Measurements from ENCODE around the gene CENPS. TPM values are rescaled to one million over a fixed set of nuclear protein-coding genes. Genes with fewer than 3 reads are reported as not detected.
"Not testable (repeated sequence)": the region's sequence is repeated elsewhere in the genome, so short reads cannot be mapped to it uniquely, and the experiment has no call there.

CENPS gene
- total RNA-seq, 2 experiments from 2014 or later: 18.3 to 21.9 TPM

DNA sequence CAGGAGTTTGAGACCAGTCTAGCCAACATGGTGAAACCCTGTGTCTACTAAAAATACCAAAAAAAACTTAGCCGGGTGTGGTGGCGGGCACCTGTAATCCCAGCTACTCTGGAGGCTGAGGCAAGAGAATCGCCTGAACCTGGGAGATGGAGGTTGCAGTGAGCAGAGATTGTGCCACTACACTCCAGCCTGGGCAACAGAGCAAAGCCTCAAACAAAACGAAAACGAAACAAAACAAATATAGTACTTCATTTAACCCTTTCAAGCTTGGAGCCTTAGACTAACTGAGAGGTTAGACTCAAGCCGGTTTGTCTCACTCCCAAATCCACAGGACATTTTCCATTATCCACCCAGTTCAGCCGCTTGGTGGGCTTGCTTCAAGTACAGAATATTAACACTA, 27.2 kb downstream of the CENPS start:
- H3K36me3 Mint-ChIP-seq (ENCODE audit: low read depth): peaks cover 40% of the 10 kb centered on the region
- DNase-seq; ATAC-seq; POLR2A ChIA-PET; H3K9me3 Mint-ChIP-seq (ENCODE audit: insufficient read depth); H3K4me3 Mint-ChIP-seq; H3K27me3 Mint-ChIP-seq (ENCODE audit: low read depth); H3K27ac Mint-ChIP-seq: not testable (repeated sequence)
- CTCF ChIA-PET: interaction anchor here (1.5 kb wide), 1 partner anchor 38 kb away, joined by 10 read pairs; no protein-coding TSS in a partner anchor
- peaks cover 12% of the 10 kb centered on the region for H3K4me1 Mint-ChIP-seq (ENCODE audit: low read depth)

DNA sequence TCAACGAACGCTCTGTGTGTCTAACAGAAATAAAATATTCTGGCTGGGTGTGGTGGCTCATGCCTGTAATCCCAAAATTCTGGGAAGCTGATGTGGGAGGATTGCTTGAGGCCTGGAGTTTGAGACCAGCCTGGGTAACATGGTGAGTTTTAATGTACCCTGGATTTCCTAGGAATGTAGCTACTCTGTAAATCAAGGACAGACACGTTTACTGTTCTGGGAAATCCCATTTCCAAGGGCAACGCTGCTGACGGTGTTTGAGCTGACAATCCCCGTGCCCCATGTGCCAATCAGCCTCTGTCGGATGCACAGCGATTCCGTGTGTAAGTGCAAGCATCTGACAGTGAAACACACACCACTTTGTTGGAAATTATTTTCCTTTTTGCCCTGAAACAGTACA, 27.6 kb downstream of the CENPS start:
- H3K4me1 Mint-ChIP-seq (ENCODE audit: low read depth): peaks cover 12% of the 10 kb centered on the region
- ATAC-seq (no peak), DNase-seq (no peak)
- ChIA-PET POLR2A (no interaction called here), CTCF (interaction anchor here (2.3 kb wide), 1 partner anchor 37 kb away, joined by 8 read pairs; no protein-coding TSS in a partner anchor)
- peaks cover 44% of the 10 kb centered on the region for H3K36me3 Mint-ChIP-seq (ENCODE audit: low read depth)
- no peak overlapping the region for H3K4me3 Mint-ChIP-seq
- no peaks in the 10 kb centered on the region for H3K27me3 Mint-ChIP-seq (ENCODE audit: low read depth)
- no peaks in the 10 kb centered on the region for H3K9me3 Mint-ChIP-seq (ENCODE audit: insufficient read depth)
- no peak overlapping the region for H3K27ac Mint-ChIP-seq

DNA sequence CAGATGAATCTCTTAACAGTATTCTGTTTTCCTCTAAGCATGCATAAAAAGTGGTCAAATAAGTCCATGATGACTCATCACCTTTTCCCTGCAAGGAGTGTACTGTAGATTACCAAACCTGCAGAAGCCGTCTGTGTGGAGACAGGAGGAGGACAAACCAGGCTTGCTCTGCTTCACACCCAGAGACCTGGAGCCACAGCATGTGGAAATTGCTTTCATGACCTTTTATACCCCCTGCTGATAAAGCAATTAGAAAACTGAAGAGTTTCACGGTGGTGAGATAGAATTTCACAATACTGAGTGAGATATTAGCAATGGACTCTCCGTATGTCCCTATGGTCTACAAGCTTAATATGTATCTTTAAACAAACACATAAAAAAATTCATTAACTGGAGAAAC, 29.0 kb downstream of the CENPS start:
- ATAC-seq (no peak), DNase-seq (no peak)
- peaks cover 12% of the 10 kb centered on the region for H3K4me1 Mint-ChIP-seq (ENCODE audit: low read depth)
- POLR2A ChIA-PET: no interaction called here
- H3K36me3 Mint-ChIP-seq (ENCODE audit: low read depth): peaks cover 51% of the 10 kb centered on the region
- peak overlapping the region; percentile 65 for H3K27ac Mint-ChIP-seq
- CTCF ChIA-PET: interaction anchor here (0.9 to 2.3 kb wide), 3 partner anchors 17 to 35 kb away, joined by 3 to 8 read pairs (median 3); no protein-coding TSS in a partner anchor
- no peaks in the 10 kb centered on the region for H3K27me3 Mint-ChIP-seq (ENCODE audit: low read depth)
- H3K9me3 Mint-ChIP-seq (ENCODE audit: insufficient read depth): no peaks in the 10 kb centered on the region
- no peak overlapping the region for H3K4me3 Mint-ChIP-seq

DNA sequence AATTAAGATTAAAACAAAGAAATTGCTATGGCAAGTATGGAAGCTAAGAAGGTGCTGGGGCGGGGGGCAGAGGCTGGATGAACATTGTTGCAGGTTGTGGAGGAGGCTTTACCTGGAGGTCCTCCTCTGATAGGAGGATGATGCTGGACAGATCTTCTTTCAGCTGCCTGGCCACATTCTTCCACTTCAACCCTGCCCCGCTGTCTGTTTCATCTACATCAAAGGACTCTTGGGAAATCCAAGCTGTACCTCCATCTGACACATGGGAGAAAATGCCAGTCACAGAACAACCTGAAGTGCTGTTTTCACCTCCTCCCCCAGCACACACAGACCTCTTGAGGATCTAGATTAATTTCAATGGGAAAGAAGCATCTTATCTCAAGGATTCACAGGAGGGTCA, 36.8 kb downstream of the CENPS start:
- POLR2A ChIA-PET: no interaction called here
- H3K4me1 Mint-ChIP-seq (ENCODE audit: low read depth): peaks cover 9% of the 10 kb centered on the region
- ATAC-seq: no peak
- peaks cover 37% of the 10 kb centered on the region for H3K36me3 Mint-ChIP-seq (ENCODE audit: low read depth)
- H3K27ac Mint-ChIP-seq: no peak overlapping the region
- H3K27me3 Mint-ChIP-seq (ENCODE audit: low read depth): no peaks in the 10 kb centered on the region
- H3K9me3 Mint-ChIP-seq (ENCODE audit: insufficient read depth): no peaks in the 10 kb centered on the region
- H3K4me3 Mint-ChIP-seq: no peak overlapping the region
- DNase-seq: no peak
- CTCF ChIA-PET: interaction anchor here (0.6 to 1.5 kb wide), 2 partner anchors 27 to 897 kb away, joined by 3 to 4 read pairs; no protein-coding TSS in a partner anchor

DNA sequence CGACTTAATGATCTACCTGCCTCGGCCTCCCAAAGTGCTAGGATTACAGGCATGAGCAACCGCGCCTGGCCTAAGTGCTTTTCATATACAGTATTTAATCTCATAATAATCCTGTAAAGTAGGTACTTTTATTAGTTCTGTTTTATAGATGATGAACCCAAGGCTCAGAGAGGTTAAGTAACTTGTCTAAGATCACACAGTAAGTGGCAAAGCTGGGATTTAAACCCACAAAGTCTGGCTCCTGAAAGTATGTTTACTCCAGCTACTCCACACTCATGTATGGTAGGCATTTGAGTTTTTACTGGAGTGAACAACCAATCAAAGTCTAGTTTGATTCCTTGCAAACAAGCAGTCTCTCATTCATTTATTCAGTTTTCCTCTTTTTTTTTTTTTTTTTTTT, 39.8 kb downstream of the CENPS start:
- ChIA-PET POLR2A (no interaction called here), CTCF (no interaction called here)
- H3K9me3 Mint-ChIP-seq (ENCODE audit: insufficient read depth): no peaks in the 10 kb centered on the region
- H3K4me1 Mint-ChIP-seq (ENCODE audit: low read depth): peaks cover 31% of the 10 kb centered on the region
- H3K4me3 Mint-ChIP-seq: no peak overlapping the region
- no peak for ATAC-seq
- no peaks in the 10 kb centered on the region for H3K27me3 Mint-ChIP-seq (ENCODE audit: low read depth)
- H3K36me3 Mint-ChIP-seq (ENCODE audit: low read depth): peaks cover 17% of the 10 kb centered on the region
- no peak overlapping the region for H3K27ac Mint-ChIP-seq
- DNase-seq: no peak

DNA sequence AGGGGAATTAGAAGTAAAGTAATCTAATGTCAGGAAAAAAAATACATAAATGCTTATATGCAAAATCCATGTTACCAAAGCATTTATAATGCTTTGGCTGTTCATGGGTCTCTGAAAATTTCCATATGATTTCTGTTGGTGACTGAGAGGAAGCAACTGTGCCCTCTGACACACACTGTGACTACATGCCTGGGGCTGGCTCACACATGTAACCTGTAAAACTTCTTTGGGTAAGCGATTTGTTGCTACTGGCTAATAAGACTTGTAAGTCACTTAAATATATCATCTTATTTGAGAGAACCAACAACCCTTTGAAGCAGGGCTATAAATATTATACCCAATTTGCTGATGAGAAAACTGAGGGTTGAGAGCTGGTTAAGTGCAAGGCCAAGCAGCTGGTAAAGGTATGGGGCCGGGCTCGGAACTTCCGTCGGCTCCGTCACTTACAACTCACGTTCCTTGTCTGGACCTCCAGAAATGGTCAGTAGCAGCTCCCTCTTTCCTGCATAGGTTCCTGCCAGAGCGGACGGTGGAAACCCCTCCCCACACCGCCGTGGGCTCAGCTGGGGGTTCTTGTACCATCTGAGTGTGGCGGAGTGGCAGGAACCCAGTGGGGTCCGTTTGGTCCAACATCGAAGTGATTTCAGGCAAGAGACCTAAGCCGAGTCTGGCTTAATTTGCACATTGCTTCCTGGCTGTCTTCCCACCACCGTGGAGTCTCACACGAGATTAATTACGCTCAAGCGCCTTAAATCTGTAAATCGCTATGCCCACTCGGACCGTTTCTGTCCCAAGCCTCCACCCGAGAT, 41.4 kb downstream of the CENPS start:
- peak overlapping the region; percentile 95 for H3K27ac Mint-ChIP-seq
- POLR2A ChIA-PET: no interaction called here
- H3K9me3 Mint-ChIP-seq (ENCODE audit: insufficient read depth): no peaks in the 10 kb centered on the region
- H3K4me3 Mint-ChIP-seq: peak overlapping the region; percentile 95
- H3K36me3 Mint-ChIP-seq (ENCODE audit: low read depth): peaks cover 20% of the 10 kb centered on the region
- no peak for DNase-seq
- H3K27me3 Mint-ChIP-seq (ENCODE audit: low read depth): no peaks in the 10 kb centered on the region
- CTCF ChIA-PET: interaction anchor here (1.4 to 2.5 kb wide), 3 partner anchors 23 to 262 kb away, joined by 4 to 14 read pairs (median 4); partner anchors contain the start of gene KIF1B
- ATAC-seq: no peak
- H3K4me1 Mint-ChIP-seq (ENCODE audit: low read depth): peaks cover 44% of the 10 kb centered on the region

DNA sequence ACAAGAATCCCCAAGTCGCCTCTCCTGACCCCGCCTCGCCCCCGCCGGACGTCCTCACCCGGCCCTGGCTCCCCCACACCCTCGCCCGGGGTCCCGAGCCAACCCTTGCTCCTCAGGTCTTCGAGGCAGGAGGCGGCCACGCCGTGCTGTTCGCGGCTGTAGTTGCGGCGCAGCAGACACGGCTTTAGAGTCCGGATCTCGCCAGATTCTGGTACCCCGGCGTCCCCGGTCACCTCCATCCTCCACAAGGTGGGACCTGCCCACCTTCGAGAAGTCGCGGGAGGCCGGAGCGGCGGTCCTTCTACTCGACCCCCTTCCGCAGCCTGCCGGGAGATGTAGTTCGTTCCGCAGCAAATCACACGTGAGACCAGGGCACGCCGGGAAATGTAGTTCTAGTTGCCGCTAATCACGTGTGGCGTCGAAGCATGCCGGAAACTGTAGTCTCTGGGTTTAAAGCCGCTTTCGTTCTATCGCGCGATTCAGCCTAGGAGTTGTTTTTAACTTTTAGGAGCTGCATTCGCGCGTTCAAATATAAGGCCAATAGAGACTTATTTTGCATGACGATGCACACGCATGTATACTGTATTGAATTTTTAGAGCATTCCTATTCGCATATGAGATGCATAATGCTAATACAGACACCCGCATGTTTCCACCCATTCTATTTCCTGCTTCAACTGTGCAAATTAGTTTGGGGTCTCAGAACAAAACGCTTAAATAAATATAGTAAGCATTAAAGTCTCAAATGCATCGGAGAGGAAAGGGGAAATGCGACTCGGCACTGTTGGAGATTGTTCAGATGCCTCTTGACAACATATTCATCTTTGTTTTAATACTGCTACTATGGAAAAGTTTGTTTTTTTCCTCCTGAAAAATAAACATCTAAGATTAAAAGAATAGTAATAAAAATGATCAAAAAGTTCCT, 42.2 kb downstream of the CENPS start, which contains the start of gene DFFA:
TSS of gene DFFA (minus strand) at position 310 of the 925 bp plus-strand sequence. CDS start at position 239, 71 bp downstream.
- peaks cover 47% of the 10 kb centered on the region for H3K4me1 Mint-ChIP-seq (ENCODE audit: low read depth)

DNA sequence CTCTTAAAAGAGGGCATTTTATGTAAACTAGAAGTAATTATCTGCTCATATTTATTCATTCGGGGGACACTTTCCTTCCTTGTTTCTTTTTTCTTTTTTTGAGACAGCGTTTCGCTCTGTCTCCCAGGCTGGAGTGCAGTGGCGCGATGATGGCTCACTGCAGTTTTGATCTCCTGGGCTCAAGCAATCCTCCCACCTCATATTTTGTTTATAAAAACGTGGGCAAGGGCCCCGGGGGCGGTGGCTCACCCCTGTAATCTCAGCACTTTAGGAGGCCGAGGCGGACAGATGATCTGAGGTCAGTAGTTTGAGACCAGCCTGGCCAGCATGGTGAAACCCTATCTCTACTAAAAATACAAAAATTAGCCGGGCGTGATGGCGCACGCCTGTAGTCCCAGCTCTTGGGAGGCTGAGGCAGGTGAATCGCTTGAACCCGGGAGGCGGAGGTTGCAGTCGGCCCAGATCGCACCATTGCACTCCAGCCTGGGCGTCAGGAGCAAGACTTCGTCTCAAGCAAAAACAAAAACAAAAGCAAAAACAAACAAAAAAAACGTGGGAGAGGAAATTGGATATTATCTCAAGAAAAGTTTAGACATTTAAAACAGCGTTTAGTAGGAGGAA, 43.0 kb downstream of the CENPS start:
- Mint-ChIP-seq H3K36me3 (ENCODE audit: low read depth) (peaks cover 10% of the 10 kb centered on the region), H3K4me3 (peak overlapping the region; percentile 95), H3K27me3 (ENCODE audit: low read depth) (no peaks in the 10 kb centered on the region), H3K9me3 (ENCODE audit: insufficient read depth) (no peaks in the 10 kb centered on the region), H3K27ac (peak overlapping the region; percentile 95), H3K4me1 (ENCODE audit: low read depth) (peaks cover 47% of the 10 kb centered on the region)
- POLR2A ChIA-PET: interaction anchor here (0.7 to 1.4 kb wide), 2 partner anchors 21 to 44 kb away, joined by 3 to 5 read pairs; no protein-coding TSS in a partner anchor
- CTCF ChIA-PET: interaction anchor here (1.0 to 2.5 kb wide), 3 partner anchors 18 to 42 kb away, joined by 3 to 14 read pairs (median 4); no protein-coding TSS in a partner anchor
- no peak for ATAC-seq
- no peak for DNase-seq

More for the DNA sequence above, 42.2 kb downstream of the CENPS start, which contains the start of gene DFFA:
- DNase-seq (peak; percentile 97), ATAC-seq (peak; percentile 82)
- POLR2A ChIA-PET: interaction anchor here (0.7 to 1.4 kb wide), 2 partner anchors 22 to 43 kb away, joined by 3 to 5 read pairs; no protein-coding TSS in a partner anchor
- H3K27ac Mint-ChIP-seq: peak within 1 kb of the TSS; percentile 95
- H3K27me3 Mint-ChIP-seq (ENCODE audit: low read depth): no peaks in the 10 kb centered on the region
- peaks cover 16% of the 10 kb centered on the region for H3K36me3 Mint-ChIP-seq (ENCODE audit: low read depth)
- CTCF ChIA-PET: interaction anchor here (1.4 to 2.5 kb wide), 3 partner anchors 22 to 262 kb away, joined by 4 to 14 read pairs (median 4); partner anchors contain the start of gene KIF1B
- H3K9me3 Mint-ChIP-seq (ENCODE audit: insufficient read depth): no peaks in the 10 kb centered on the region
- peak within 1 kb of the TSS; percentile 95 for H3K4me3 Mint-ChIP-seq

DNA sequence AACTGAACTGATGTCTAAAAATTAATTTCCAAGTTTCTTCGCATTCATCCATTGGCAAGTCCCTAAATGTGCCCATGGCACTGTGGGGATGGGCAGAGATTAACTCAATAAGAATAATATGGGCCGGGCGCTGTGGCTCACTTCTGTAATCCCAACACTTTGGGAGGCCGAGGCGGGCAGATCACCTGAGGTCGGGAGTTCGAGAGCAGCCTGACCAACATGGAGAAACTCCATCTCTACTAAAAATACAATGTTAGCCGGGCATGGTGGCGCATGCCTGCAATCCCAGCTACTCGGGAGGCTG, 44.0 kb downstream of the CENPS start:
- Mint-ChIP-seq H3K27ac (peak overlapping the region; percentile 89), H3K4me3 (peak overlapping the region; percentile 94), H3K4me1 (ENCODE audit: low read depth) (peaks cover 47% of the 10 kb centered on the region)
- H3K9me3 Mint-ChIP-seq (ENCODE audit: insufficient read depth); DNase-seq; H3K36me3 Mint-ChIP-seq (ENCODE audit: low read depth); ATAC-seq; POLR2A ChIA-PET; H3K27me3 Mint-ChIP-seq (ENCODE audit: low read depth): not testable (repeated sequence)
- CTCF ChIA-PET: interaction anchor here (1.0 to 1.3 kb wide), 2 partner anchors 17 to 43 kb away, joined by 3 to 4 read pairs; partner anchors contain the start of gene CENPS

DNA sequence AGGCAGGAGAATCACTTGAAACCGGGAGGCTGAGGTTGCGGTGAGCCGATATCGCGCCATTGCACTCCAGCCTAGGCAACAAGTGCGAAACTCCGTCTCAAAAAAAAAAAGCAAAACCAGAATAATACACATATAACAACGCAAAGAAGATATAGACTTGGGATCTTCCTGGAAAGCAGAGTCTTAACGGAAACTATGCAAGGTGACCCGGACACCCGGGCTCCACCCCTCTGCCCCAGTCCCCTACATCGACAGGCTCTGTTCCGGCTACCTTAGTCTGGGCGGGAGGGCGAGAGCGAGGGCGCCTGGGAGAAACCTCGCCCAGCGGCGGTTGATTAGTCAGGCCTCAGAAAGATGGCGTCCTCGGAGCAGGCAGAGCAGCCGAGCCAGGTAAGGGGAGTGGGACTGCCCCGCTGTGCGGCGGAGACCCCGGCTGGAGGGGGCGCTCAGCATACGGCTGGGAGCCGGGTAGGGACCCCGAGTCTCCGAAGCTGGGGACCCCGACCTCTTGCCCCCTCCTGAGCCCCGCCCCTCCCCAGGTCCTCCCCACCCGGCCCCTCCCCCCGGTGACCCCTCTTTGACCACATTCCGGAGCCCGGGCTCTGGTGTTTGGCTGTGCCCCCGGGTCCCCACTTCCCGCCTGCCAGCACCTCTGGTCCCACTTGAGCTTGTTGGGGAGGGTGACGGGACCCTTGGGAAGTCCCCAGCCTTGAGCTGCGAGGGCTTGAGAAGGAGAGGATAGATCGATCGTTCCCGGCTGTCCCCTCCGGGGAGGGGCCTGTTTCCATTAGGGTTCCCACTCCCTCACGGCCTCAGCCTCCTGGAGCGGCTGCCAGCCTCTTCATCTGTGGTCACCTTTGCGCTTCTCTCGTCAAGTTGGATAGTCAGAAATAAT, 44.6 kb downstream of the CENPS start, which contains the start of gene PEX14:
TSS of gene PEX14 (plus strand) at position 338 of the 895 bp plus-strand sequence. CDS start at position 355, 17 bp downstream.
- no peaks in the 10 kb centered on the region for H3K27me3 Mint-ChIP-seq (ENCODE audit: low read depth)
- DNase-seq (peak; percentile 93), ATAC-seq (peak; percentile 83)
- ChIA-PET CTCF (interaction anchor here (0.7 to 1.3 kb wide), 6 partner anchors 11 to 45 kb away, joined by 3 to 5 read pairs (median 4); partner anchors contain the start of gene CENPS), POLR2A (interaction anchor here (0.8 to 1.5 kb wide), 4 partner anchors 10 to 44 kb away, joined by 3 to 6 read pairs (median 5); partner anchors contain the start of gene CENPS)
- peak within 1 kb of the TSS; percentile 92 for H3K27ac Mint-ChIP-seq
- peaks cover 3% of the 10 kb centered on the region for H3K36me3 Mint-ChIP-seq (ENCODE audit: low read depth)
- H3K9me3 Mint-ChIP-seq (ENCODE audit: insufficient read depth): no peaks in the 10 kb centered on the region
- H3K4me1 Mint-ChIP-seq (ENCODE audit: low read depth): peaks cover 52% of the 10 kb centered on the region
- H3K4me3 Mint-ChIP-seq: peak within 1 kb of the TSS; percentile 94

All from activated CD8-positive, alpha-beta T cell treated with anti-CD3 and anti-CD28 coated beads, Interleukin-2, amount 10 ng/mL, durations not matched to agents 7 days and 5 days (primary cell).